SU-DHL-6 (cell line): ENCODE results near the gene SLC2A6.

ENCODE experiments used
- H2AFZ ChIP-seq: fragments of 200-600 bp; sonication (generic); 2 replicates; pipeline ENCODE4 v1.6.1; 2014; ENCODE audit warnings: low read depth, mild to moderate bottlenecking, moderate library complexity, mixed read lengths, antibody characterized with exemption, low read length; ENCODE audit not compliant: severe bottlenecking
- H3F3A ChIP-seq: fragments of 200-600 bp; shearing (Covaris generic); 2 replicates; pipeline ENCODE4 v1.6.0; 2016; ENCODE audit warnings: antibody characterized with exemption, mild to moderate bottlenecking; ENCODE audit not compliant: insufficient read depth
- H3K27ac ChIP-seq: fragments of 200-600 bp; sonication (generic); 2 replicates; pipeline ENCODE4 v1.5.1; 2016; ENCODE audit warnings: low read depth, mild to moderate bottlenecking, low read length, moderate library complexity, mixed read lengths
- H3K27me3 ChIP-seq: fragments of 200-600 bp; sonication (generic), shearing (Covaris generic); 2 replicates; pipeline ENCODE4 v1.6.0; 2014; ENCODE audit warnings: mild to moderate bottlenecking, low read length
- H3K36me3 ChIP-seq: fragments of 200-600 bp; sonication (generic); 2 replicates; pipeline ENCODE4 v1.6.1; 2014; ENCODE audit warnings: mild to moderate bottlenecking, low read length, mixed read lengths
- H3K4me2 ChIP-seq: fragments of 300-600, 200-600 bp; shearing (Covaris generic), sonication (generic); 2 replicates; pipeline ENCODE4 v1.6.0; 2014; ENCODE audit warnings: low read length, low read depth, mild to moderate bottlenecking; ENCODE audit not compliant: poor library complexity, severe bottlenecking
- H3K4me3 ChIP-seq: fragments of 200-600 bp; sonication (generic); 2 replicates; pipeline ENCODE4 v1.5.1; 2014; ENCODE audit warnings: antibody characterized with exemption, low read length, mild to moderate bottlenecking, mixed read lengths; ENCODE audit not compliant: insufficient read depth, poor library complexity, severe bottlenecking
- H3K79me2 ChIP-seq: fragments of 200-600 bp; sonication (generic); 2 replicates; pipeline ENCODE4 v1.6.1; 2014; ENCODE audit warnings: mild to moderate bottlenecking, low read length, moderate library complexity; ENCODE audit not compliant: insufficient read depth
- H3K9ac ChIP-seq: fragments of 200-600 bp; sonication (generic); 2 replicates; pipeline ENCODE4 v1.7.0; 2014; ENCODE audit warnings: mild to moderate bottlenecking, low read length
- H3K9me2 ChIP-seq: fragments of 200-600 bp; sonication (generic); replicated peaks from 2 replicates; pipeline ENCODE4 v1.6.1; 2014; ENCODE audit warnings: low read length; ENCODE audit not compliant: insufficient read depth
- H3K9me3 ChIP-seq: fragments of 200-600 bp; sonication (generic); 2 replicates; pipeline ENCODE4 v1.6.1; 2014; ENCODE audit warnings: low read length, mixed read lengths; ENCODE audit not compliant: insufficient read depth
- H4K20me1 ChIP-seq: fragments of 200-600 bp; sonication (generic); 2 replicates; pipeline ENCODE4 v1.6.1; 2014; ENCODE audit warnings: low read depth, mild to moderate bottlenecking, antibody characterized with exemption, low read length, moderate library complexity, mixed read lengths
- CTCF ChIP-seq: fragments of 200-600 bp; sonication (generic); IDR thresholded peaks from one replicate; pipeline ENCODE4 v1.5.1; 2017; ENCODE audit warnings: antibody characterized with exemption, mild to moderate bottlenecking, low read length, moderate library complexity; ENCODE audit not compliant: insufficient read depth, poor library complexity, severe bottlenecking
- EZH2phosphoT487 ChIP-seq: fragments of 200-600 bp; sonication (generic), shearing (Covaris generic); conservative IDR thresholded peaks from 2 replicates; pipeline ENCODE4 v1.6.1; 2018; ENCODE audit warnings: mild to moderate bottlenecking, antibody characterized with exemption, low read length, moderate library complexity, mixed read lengths

Gene SLC2A6

GRCh38 chr9:133427658-133428348 lies 51.1 kb downstream of the SLC2A6 start:
- Histone ChIP-seq H3K36me3 (no peaks in the 10 kb centered on the region), H2AFZ (no peak overlapping the region), H3K9me2 (no peaks in the 10 kb centered on the region), H3K9ac (no peak overlapping the region), H3K4me2 (no peak overlapping the region), H3K27ac (no peak overlapping the region), H3K27me3 (no peaks in the 10 kb centered on the region), H3K9me3 (no peaks in the 10 kb centered on the region), H3K4me3 (no peak overlapping the region), H4K20me1 (no peaks in the 10 kb centered on the region), H3F3A (no peaks in the 10 kb centered on the region), H3K79me2 (no peaks in the 10 kb centered on the region)
- no peak for TF ChIP-seq CTCF

- Histone ChIP-seq H3K4me3 (no peak overlapping the region), H3K79me2 (no peaks in the 10 kb centered on the region), H3K27ac (no peak overlapping the region), H3K9me2 (no peaks in the 10 kb centered on the region), H3K9me3 (no peaks in the 10 kb centered on the region), H4K20me1 (no peaks in the 10 kb centered on the region), H3F3A (no peaks in the 10 kb centered on the region), H3K4me2 (no peak overlapping the region), H3K36me3 (no peaks in the 10 kb centered on the region), H3K9ac (no peak overlapping the region), H2AFZ (no peak overlapping the region), H3K27me3 (no peaks in the 10 kb centered on the region)
- TF ChIP-seq EZH2phosphoT487, result no peak
- no peak for TF ChIP-seq CTCF
Observed at GRCh38 chr9:133426011-133426410, 52.9 kb downstream of the SLC2A6 start.

- no peak overlapping the region for H3K9ac ChIP-seq
- H3K4me2 ChIP-seq, result no peak overlapping the region
- no peaks in the 10 kb centered on the region for H3K27me3 ChIP-seq
- no peaks in the 10 kb centered on the region for H3K9me3 ChIP-seq
- no peaks in the 10 kb centered on the region for H3K9me2 ChIP-seq
- no peaks in the 10 kb centered on the region for H3K79me2 ChIP-seq
- TF ChIP-seq CTCF, result no peak
- no peak overlapping the region for H3K27ac ChIP-seq
- H2AFZ ChIP-seq, result no peak overlapping the region
- H4K20me1 ChIP-seq, result no peaks in the 10 kb centered on the region
- no peaks in the 10 kb centered on the region for H3F3A ChIP-seq
- no peak overlapping the region for H3K4me3 ChIP-seq
- H3K36me3 ChIP-seq, result no peaks in the 10 kb centered on the region
Observed at GRCh38 chr9:133425049-133425632, 53.8 kb downstream of the SLC2A6 start.
